Stimulated activated CD8-positive, alpha-beta memory T cell treated with anti-CD3 and anti-CD28 coated beads, Interleukin-12 subunit alpha, Interleukin-12 subunit beta, amount 100 ng/mL, for 1 hour (primary cell): ENCODE results near the gene DAP3.
"Not testable (repeated sequence)": the region's sequence is repeated elsewhere in the genome, so short reads cannot be mapped to it uniquely, and the experiment has no call there.

Source experiments
- DNase-seq: peaks from one replicate; pipeline ENCODE4 v3.0.0-alpha.2; 2020; ENCODE audit warnings: low read depth

DAP3 gene

GRCh38 chr1:155719703-155720102 lies 30.8 kb downstream of the DAP3 start:
- DNase-seq = no peak

GRCh38 chr1:155725142-155725541 lies 36.3 kb downstream of the DAP3 start:
- DNase-seq = no peak

GRCh38 chr1:155729031-155729898 lies 40.4 kb downstream of the DAP3 start:
- DNase-seq = peak; percentile 5

GRCh38 chr1:155740995-155741394 lies 52.1 kb downstream of the DAP3 start:
- no peak for DNase-seq

- DNase-seq = no peak
Observed at GRCh38 chr1:155741908-155742307, 53.0 kb downstream of the DAP3 start.

GRCh38 chr1:155744711-155745283 lies 55.9 kb downstream of the DAP3 start:
- DNase-seq = no peak

- DNase-seq = peak; percentile 84
Observed at GRCh38 chr1:155745284-155746228, 56.7 kb downstream of the DAP3 start.

- not testable (repeated sequence) for DNase-seq
Observed at GRCh38 chr1:155747586-155747985, 58.7 kb downstream of the DAP3 start.

- not testable (repeated sequence) for DNase-seq
Observed at GRCh38 chr1:155748141-155748540, 59.2 kb downstream of the DAP3 start.

GRCh38 chr1:155759017-155759416 lies 70.1 kb downstream of the DAP3 start:
- DNase-seq = not testable (repeated sequence)

- DNase-seq = no peak
Observed at GRCh38 chr1:155759966-155760630, 71.2 kb downstream of the DAP3 start.

- DNase-seq = no peak
Observed at GRCh38 chr1:155760751-155761475, 72.0 kb downstream of the DAP3 start.

- no peak for DNase-seq
Observed at GRCh38 chr1:155761736-155762405, 73.0 kb downstream of the DAP3 start.

- not testable (repeated sequence) for DNase-seq
Observed at GRCh38 chr1:155763090-155763815, 74.4 kb downstream of the DAP3 start.

- not testable (repeated sequence) for DNase-seq
Observed at GRCh38 chr1:155763989-155764388, 75.1 kb downstream of the DAP3 start.

- DNase-seq = not testable (repeated sequence)
Observed at GRCh38 chr1:155767399-155767989, 78.6 kb downstream of the DAP3 start.

- no peak for DNase-seq
Observed at GRCh38 chr1:155769257-155769656, 80.4 kb downstream of the DAP3 start.

- no peak for DNase-seq
Observed at GRCh38 chr1:155773221-155773620, 84.3 kb downstream of the DAP3 start.

- no peak for DNase-seq
Observed at GRCh38 chr1:155776414-155776813, 87.5 kb downstream of the DAP3 start.
